ENCODE data around the gene MYO1B. TPM values are rescaled to one million over a fixed set of nuclear protein-coding genes. Genes with fewer than 3 reads are reported as not detected.

MYO1B gene
- total RNA-seq, 1 donor from 2014 or later = 43.7 TPM

DNA sequence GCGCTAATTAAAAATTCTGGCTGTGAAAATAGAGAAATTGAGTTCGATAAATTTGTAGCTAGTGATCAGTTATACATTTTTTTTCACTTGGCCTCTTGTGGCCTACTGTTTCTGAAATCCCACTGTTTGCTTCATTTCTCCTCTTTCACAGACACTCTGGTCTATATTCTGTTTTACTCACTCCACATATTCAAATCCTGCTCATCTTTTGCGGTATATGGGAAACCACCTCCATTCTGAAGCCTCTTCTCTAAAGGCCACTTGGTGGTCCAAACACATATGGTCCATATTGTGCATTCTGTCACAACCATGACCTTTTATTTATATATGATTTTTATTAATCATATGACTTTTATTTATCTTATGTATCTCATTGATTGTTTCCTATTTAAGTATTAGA lies 67.0 kb downstream of the MYO1B start:
- Histone ChIP-seq H3K4me3 (no peak overlapping the region), H3K9me3 (no peaks in the 10 kb centered on the region)

DNA sequence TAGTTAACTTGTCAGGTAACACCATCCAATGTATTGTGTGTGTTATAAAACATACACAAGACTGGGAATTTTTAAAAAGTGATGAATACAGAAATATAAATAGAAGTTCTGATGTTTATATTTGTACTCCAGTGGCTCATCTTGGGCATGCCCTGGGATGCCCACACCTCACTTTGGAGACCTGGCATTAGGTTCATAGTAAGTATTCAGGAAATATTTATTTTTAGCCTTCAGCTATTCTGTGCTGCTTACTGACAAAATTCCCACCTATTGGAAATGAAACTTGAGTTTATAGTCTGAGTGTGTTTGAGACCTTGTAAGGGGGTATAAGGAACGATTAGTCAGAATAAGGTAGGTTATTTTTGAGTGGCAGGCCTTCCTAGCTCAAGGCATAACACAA lies 67.5 kb downstream of the MYO1B start:
- no peak overlapping the region for H3K27ac ChIP-seq
- peaks cover 3% of the 10 kb centered on the region for H3K4me1 ChIP-seq
- H3K36me3 ChIP-seq = no peaks in the 10 kb centered on the region
- intact Hi-C loops (cut with DNase I) = no loop called here
- H3K4me3 ChIP-seq = no peak overlapping the region
- no peak for DNase-seq (ENCODE audit: extremely low spot score in 2 of 2)
- no peak for TF ChIP-seq POLR2AphosphoS5 (IDR thresholded peaks at IDR 0.05; ENCODE audit: insufficient read depth in 1 of 2, low read depth in 1 of 2)
- no peak for TF ChIP-seq POLR2A (IDR thresholded peaks at IDR 0.05)
- TF ChIP-seq, protein P1, sequence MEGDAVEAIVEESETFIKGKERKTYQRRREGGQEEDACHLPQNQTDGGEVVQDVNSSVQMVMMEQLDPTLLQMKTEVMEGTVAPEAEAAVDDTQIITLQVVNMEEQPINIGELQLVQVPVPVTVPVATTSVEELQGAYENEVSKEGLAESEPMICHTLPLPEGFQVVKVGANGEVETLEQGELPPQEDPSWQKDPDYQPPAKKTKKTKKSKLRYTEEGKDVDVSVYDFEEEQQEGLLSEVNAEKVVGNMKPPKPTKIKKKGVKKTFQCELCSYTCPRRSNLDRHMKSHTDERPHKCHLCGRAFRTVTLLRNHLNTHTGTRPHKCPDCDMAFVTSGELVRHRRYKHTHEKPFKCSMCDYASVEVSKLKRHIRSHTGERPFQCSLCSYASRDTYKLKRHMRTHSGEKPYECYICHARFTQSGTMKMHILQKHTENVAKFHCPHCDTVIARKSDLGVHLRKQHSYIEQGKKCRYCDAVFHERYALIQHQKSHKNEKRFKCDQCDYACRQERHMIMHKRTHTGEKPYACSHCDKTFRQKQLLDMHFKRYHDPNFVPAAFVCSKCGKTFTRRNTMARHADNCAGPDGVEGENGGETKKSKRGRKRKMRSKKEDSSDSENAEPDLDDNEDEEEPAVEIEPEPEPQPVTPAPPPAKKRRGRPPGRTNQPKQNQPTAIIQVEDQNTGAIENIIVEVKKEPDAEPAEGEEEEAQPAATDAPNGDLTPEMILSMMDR (IDR thresholded peaks at IDR 0.05) = no peak
- no peaks in the 10 kb centered on the region for H3K9me3 ChIP-seq
- no peaks in the 10 kb centered on the region for H3K27me3 ChIP-seq

More for the DNA sequence above, 67.0 kb downstream of the MYO1B start:
- Histone ChIP-seq H3K27ac (no peak overlapping the region), H3K27me3 (no peaks in the 10 kb centered on the region), H3K4me1 (peaks cover under 1% of the 10 kb centered on the region), H3K36me3 (no peaks in the 10 kb centered on the region)
- TF ChIP-seq, protein P1 (IDR thresholded peaks at IDR 0.05) = no peak
- TF ChIP-seq POLR2A (IDR thresholded peaks at IDR 0.05) (no peak), POLR2AphosphoS5 (IDR thresholded peaks at IDR 0.05; ENCODE audit: insufficient read depth in 1 of 2, low read depth in 1 of 2) (no peak)
- intact Hi-C loops (cut with DNase I) = no loop called here
- no peak for DNase-seq (ENCODE audit: extremely low spot score in 2 of 2)

DNA sequence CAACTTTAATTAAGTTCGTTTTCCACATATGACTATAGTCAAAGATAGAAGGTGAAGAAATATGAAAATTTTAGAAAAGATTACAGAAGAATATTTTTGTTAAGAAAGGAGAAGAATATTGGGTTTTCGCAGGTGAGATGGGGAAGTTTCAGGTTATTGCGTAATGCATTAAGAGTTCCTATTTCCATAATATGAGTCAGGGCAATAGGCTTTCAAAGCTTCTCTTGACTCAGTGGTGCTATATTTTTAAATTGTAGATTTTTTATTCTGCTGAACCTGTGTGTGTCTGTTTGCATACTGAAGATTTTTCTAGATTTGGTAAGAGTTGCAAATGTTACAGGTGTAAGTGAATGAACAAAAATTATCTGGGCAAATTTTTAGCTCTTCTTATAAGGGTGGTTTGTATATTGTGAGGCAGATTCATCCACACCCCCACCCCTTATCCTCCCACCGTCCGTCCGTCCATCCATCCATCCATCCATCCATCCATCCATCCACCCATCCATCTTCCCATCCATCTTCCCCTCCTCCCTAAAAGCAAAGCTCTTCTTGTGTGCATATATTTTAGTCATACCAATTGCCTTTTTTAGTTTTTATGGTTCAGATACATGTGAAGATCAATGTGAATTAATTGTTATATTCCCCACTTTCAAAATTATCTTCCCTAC lies 69.6 kb downstream of the MYO1B start:
- H3K27ac ChIP-seq = no peak overlapping the region
- peaks cover 23% of the 10 kb centered on the region for H3K4me1 ChIP-seq
- no peaks in the 10 kb centered on the region for H3K27me3 ChIP-seq
- DNase-seq (ENCODE audit: extremely low spot score in 2 of 2) = no peak
- no peak for TF ChIP-seq POLR2AphosphoS5 (IDR thresholded peaks at IDR 0.05; ENCODE audit: insufficient read depth in 1 of 2, low read depth in 1 of 2)
- no peak for TF ChIP-seq POLR2A (IDR thresholded peaks at IDR 0.05)
- TF ChIP-seq, protein P1 (IDR thresholded peaks at IDR 0.05) = no peak
- H3K4me3 ChIP-seq = no peak overlapping the region
- no peaks in the 10 kb centered on the region for H3K9me3 ChIP-seq
- H3K36me3 ChIP-seq = no peaks in the 10 kb centered on the region
- intact Hi-C loops (cut with DNase I) = no loop called here

DNA sequence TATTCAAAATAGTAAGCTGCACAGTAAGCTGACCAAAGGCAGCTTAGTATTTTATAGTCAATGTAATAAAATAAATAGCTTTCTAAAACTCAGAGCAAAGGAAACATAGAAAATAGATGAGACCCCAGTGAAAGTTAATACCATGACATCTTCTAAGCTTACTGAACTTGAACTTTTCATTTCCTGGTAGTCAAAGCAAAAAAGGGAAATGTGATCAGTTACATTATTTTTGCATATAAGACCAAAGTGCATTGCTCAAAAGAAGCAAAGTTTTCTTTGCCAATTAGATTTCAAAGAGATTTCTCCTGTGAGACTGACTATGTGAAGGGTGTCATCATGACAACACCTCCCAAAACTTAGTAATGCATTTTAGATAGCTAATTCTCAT lies 70.2 kb downstream of the MYO1B start:
- TF ChIP-seq POLR2A (IDR thresholded peaks at IDR 0.05) = no peak
- TF ChIP-seq, protein P1 (IDR thresholded peaks at IDR 0.05) = no peak
- TF ChIP-seq POLR2AphosphoS5 (IDR thresholded peaks at IDR 0.05; ENCODE audit: insufficient read depth in 1 of 2, low read depth in 1 of 2) = no peak
- H3K4me3 ChIP-seq = no peak overlapping the region
- intact Hi-C loops (cut with DNase I) = no loop called here
- H3K27me3 ChIP-seq = no peaks in the 10 kb centered on the region
- H3K4me1 ChIP-seq = peaks cover 23% of the 10 kb centered on the region
- no peaks in the 10 kb centered on the region for H3K9me3 ChIP-seq
- H3K27ac ChIP-seq = no peak overlapping the region
- H3K36me3 ChIP-seq = no peaks in the 10 kb centered on the region
- no peak for DNase-seq (ENCODE audit: extremely low spot score in 2 of 2)

DNA sequence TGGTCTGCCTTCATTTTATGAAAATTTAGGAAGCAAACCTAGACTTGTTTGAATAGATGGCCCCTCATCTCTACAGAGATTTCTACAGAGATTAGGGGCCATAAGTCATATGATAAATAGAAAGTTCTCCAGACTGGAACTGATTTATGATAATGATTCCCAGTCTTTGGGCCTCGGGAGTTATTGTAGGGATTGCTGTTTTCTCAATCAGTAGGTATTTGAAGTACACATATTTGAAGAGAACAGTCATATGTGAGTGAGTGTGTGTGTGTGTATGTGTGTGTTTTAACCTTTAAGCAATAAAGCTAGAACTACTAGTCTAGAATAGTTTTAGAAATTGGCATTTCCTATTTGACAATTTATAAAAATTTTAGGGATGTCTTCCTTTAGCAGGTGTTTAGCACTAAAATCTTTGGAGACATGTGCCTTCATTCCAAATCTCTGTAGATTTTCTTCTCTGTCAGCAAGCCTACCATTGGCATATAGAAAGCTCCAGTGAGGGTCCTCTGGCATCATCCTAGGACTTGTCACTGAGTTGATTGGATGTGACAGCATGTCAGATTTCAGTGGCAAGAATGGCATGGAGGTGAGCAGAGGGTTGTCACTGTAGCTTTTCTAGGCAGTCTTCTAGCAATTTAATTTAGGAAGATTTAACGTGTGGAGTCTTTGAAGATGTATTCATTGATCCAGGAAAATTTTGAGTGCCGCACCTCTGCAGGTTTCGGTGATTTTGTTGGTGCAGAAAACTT lies 71.2 kb downstream of the MYO1B start:
- H3K36me3 ChIP-seq = no peaks in the 10 kb centered on the region
- no peak overlapping the region for H3K27ac ChIP-seq
- peaks cover 24% of the 10 kb centered on the region for H3K4me1 ChIP-seq
- no peaks in the 10 kb centered on the region for H3K9me3 ChIP-seq
- no peaks in the 10 kb centered on the region for H3K27me3 ChIP-seq
- DNase-seq (ENCODE audit: extremely low spot score in 2 of 2) = no peak
- intact Hi-C loops (cut with DNase I) = no loop called here
- TF ChIP-seq POLR2A (IDR thresholded peaks at IDR 0.05) (no peak), POLR2AphosphoS5 (IDR thresholded peaks at IDR 0.05; ENCODE audit: insufficient read depth in 1 of 2, low read depth in 1 of 2) (no peak)
- TF ChIP-seq, protein P1 (IDR thresholded peaks at IDR 0.05) = no peak
- H3K4me3 ChIP-seq = no peak overlapping the region

All from vagina (tissue), 2 donors.